Ishikawa (cell line): ENCODE results near the gene RBBP9.

Source experiments
- CEBPB ChIP-seq: IDR thresholded peaks from 2 replicates; pipeline ENCODE4 v1.6.1; 2012
- EGR1 ChIP-seq: IDR thresholded peaks from 2 replicates; pipeline ENCODE4 v1.6.1; 2012
- EP300 ChIP-seq: IDR thresholded peaks from 2 replicates; pipeline ENCODE4 v1.6.1; 2012; ENCODE audit warnings: borderline replicate concordance
- TAF1 ChIP-seq: IDR thresholded peaks from 2 replicates; pipeline ENCODE4 v1.6.1; 2012; ENCODE audit warnings: low read depth, mild to moderate bottlenecking
- TCF12 ChIP-seq: IDR thresholded peaks from 2 replicates; pipeline ENCODE4 v1.6.1; 2012; ENCODE audit warnings: low read depth
- TEAD4 ChIP-seq: IDR thresholded peaks from 2 replicates; pipeline ENCODE4 v1.6.1; 2012
- ZBTB7A ChIP-seq: IDR thresholded peaks from 2 replicates; pipeline ENCODE4 v1.6.1; 2012; ENCODE audit warnings: low read depth

RBBP9 gene

DNA sequence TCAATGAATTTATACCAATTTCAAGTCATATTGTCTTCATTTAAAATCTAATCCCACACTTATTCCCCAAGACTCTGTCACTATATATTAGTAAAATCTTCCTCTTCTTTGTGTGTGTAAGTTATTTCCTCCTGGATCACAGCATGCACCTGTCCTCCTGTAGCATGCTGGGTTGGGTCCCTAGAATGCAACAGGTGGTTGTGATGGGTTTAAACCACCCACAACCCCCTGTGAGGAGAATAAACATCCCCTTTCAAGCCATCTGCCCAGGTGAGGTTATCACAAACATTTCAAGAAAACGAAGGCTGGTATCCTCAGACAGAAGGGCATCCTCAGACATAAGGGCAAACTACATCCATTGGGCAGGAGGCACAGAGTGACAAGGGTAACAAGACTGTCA is 56.6 kb downstream of the RBBP9 start:
- TF ChIP-seq EP300 (no peak), CEBPB (no peak)

DNA sequence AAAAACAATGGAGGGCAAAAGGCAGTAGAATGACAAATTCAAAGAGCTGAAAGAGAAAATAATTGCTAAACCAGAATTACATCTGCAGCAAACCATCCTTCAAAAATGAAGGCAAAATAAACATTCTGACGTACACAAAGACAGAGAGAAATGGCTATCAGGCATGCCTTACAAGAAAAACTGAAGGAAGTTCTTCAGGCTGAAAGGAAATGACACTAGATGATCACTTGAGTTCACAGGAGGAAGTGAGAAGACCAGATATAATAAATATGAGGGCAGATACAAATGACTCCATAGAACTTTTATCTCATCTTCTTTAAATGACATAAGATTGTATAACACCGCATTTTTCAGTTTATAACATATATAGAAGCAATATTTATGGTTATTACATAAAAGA is 60.2 kb downstream of the RBBP9 start:
- no peak for TF ChIP-seq TAF1
- no peak for TF ChIP-seq EGR1
- TF ChIP-seq EP300: no peak
- no peak for TF ChIP-seq TCF12
- TF ChIP-seq TEAD4: no peak
- no peak for TF ChIP-seq ZBTB7A
